Astrocyte (in vitro differentiated cells and primary cell): ENCODE measurements around the gene UBA52.

Experiments used
- EZH2 ChIP-seq: IDR thresholded peaks from 2 replicates; pipeline ENCODE4 v1.6.1; 2012; ENCODE audit warnings: mild to moderate bottlenecking, low read length, inconsistent platforms; ENCODE audit not compliant: insufficient read depth
- TF ChIP-seq, protein P1 (sequence below): IDR thresholded peaks from 2 replicates; pipeline ENCODE4 v1.5.1; 2011; ENCODE audit warnings: low read depth, mild to moderate bottlenecking, inconsistent platforms, low read length, moderate library complexity; ENCODE audit not compliant: insufficient read depth

DNA sequence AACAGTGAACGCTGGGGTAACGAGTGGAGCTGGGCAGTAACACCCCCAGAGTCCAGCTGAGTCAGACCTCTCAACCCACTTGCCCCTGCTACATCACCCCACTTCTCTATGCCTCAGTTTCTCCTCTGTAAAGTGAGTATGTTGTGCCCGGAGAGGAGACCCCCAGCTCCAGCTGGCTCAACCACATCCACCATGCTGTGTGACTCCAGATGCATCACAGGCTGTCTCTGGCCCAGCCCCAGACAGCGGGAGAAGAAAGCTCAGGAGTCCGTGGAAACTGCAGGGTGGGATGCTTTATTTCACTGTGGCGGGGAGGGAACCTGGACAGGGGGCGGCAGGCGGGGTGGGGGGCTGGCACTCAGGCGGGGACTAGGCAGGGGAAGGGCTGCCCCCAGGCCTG lies 40.2 kb upstream of the UBA52 start:
- TF ChIP-seq, protein P1, sequence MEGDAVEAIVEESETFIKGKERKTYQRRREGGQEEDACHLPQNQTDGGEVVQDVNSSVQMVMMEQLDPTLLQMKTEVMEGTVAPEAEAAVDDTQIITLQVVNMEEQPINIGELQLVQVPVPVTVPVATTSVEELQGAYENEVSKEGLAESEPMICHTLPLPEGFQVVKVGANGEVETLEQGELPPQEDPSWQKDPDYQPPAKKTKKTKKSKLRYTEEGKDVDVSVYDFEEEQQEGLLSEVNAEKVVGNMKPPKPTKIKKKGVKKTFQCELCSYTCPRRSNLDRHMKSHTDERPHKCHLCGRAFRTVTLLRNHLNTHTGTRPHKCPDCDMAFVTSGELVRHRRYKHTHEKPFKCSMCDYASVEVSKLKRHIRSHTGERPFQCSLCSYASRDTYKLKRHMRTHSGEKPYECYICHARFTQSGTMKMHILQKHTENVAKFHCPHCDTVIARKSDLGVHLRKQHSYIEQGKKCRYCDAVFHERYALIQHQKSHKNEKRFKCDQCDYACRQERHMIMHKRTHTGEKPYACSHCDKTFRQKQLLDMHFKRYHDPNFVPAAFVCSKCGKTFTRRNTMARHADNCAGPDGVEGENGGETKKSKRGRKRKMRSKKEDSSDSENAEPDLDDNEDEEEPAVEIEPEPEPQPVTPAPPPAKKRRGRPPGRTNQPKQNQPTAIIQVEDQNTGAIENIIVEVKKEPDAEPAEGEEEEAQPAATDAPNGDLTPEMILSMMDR: no peak
- no peak for TF ChIP-seq EZH2
